ENCODE results near the gene TUBB4B. TPM values are rescaled to one million over a fixed set of nuclear protein-coding genes. Genes with fewer than 3 reads are reported as not detected.

Gene TUBB4B
- total and polyA plus RNA-seq, 2 donors from 2014 or later = 258 to 394 TPM

DNA sequence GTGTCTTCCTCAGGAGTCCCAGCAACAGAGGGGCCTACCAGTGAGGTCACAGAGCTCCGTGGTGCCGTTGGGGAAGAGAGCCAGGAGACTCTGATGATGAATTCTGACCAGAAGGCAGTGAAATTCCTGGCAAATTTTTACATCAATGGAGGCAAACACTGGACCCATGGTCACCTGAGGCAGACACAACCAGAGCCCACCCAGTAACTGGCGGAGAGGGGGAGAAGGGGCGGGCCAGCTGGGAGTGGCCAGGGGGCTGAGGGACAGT is 10.0 kb downstream of the TUBB4B start, which contains the start of gene STPG3:
Gene STPG3, plus strand, starts transcription at position 93 of the 268 bp plus-strand sequence. Its CDS starts 1 bp downstream, at position 94.
- no peak for DNase-seq
- H3K27me3 ChIP-seq (ENCODE audit: control insufficient read depth, insufficient read depth, low read length) = no peaks in the 10 kb centered on the region
- H3K36me3 ChIP-seq (ENCODE audit: control insufficient read depth in 2 of 3, insufficient read depth in 3 of 3, low read length in 3 of 3) = no peaks in the 10 kb centered on the region
- no peak within 1 kb of the TSS for H3K4me3 ChIP-seq (ENCODE audit: low read length in 3 of 3)
- H3K4me1 ChIP-seq (ENCODE audit: control insufficient read depth in 2 of 3, insufficient read depth in 2 of 3, low read depth in 1 of 3, low read length in 3 of 3) = peaks cover 0 to 14% (median 8%) of the 10 kb centered on the region in 3 donors
- H3K9ac ChIP-seq (ENCODE audit: low read length in 3 of 3) = no peak within 1 kb of the TSS
- TF ChIP-seq, protein P1, sequence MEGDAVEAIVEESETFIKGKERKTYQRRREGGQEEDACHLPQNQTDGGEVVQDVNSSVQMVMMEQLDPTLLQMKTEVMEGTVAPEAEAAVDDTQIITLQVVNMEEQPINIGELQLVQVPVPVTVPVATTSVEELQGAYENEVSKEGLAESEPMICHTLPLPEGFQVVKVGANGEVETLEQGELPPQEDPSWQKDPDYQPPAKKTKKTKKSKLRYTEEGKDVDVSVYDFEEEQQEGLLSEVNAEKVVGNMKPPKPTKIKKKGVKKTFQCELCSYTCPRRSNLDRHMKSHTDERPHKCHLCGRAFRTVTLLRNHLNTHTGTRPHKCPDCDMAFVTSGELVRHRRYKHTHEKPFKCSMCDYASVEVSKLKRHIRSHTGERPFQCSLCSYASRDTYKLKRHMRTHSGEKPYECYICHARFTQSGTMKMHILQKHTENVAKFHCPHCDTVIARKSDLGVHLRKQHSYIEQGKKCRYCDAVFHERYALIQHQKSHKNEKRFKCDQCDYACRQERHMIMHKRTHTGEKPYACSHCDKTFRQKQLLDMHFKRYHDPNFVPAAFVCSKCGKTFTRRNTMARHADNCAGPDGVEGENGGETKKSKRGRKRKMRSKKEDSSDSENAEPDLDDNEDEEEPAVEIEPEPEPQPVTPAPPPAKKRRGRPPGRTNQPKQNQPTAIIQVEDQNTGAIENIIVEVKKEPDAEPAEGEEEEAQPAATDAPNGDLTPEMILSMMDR (IDR thresholded peaks at IDR 0.05; ENCODE audit: borderline replicate concordance, extremely low read depth, insufficient read depth) = no peak
- no peak within 1 kb of the TSS for H3K27ac ChIP-seq (ENCODE audit: low read depth in 2 of 2, low read length in 2 of 2)
- H3K9me3 ChIP-seq (ENCODE audit: control insufficient read depth in 2 of 3, insufficient read depth in 1 of 3, low read length in 3 of 3) = no peaks in the 10 kb centered on the region
- intact Hi-C loops (cut with DNase I) = no loop called here
- FAIRE-seq = no peak

DNA sequence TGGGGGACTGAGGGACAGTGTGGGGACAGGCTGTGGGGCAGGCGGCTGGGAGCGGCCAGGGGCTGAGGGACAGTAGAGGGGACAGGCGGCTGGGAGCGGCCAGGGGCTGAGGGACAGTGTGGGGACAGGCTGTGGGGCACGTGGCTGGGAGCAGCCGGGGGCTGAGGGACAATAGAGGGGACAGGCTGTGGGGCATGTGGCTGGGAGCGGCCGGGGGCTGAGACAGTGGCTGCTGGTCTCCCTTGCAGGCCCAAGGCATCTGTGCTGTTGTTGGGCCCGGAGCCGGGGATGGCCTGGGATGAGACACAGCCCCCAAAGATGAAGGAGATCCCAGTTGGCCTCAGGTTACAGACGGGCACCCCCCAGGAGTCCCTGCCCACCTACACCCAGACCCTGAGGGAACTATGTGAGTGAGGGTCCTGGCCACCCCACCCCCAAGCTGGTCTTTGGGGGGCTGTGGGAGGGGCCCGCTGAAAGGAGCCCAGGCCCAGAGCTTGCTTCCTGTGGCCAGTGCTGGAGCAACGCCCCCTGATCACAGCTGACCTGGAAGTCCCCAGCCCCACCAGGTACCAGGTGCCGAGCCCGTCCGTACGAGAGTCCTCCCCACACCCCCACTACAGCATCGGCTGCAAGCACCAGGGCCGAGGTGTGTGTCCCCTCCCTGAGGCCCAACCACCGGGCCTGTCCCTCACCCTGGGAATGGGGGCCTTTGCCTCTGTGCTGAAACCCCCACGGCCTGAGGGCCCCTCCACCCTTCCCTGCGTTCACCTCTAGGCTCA is 10.6 kb downstream of the TUBB4B start:
- Histone ChIP-seq H3K9me3 (ENCODE audit: control insufficient read depth in 2 of 3, insufficient read depth in 1 of 3, low read length in 3 of 3) (no peaks in the 10 kb centered on the region), H3K27ac (ENCODE audit: low read depth in 2 of 2, low read length in 2 of 2) (no peak overlapping the region), H3K4me3 (ENCODE audit: low read length in 3 of 3) (no peak overlapping the region), H3K9ac (ENCODE audit: low read length in 3 of 3) (no peak overlapping the region), H3K4me1 (ENCODE audit: control insufficient read depth in 2 of 3, insufficient read depth in 2 of 3, low read depth in 1 of 3, low read length in 3 of 3) (peaks cover 0 to 19% (median 13%) of the 10 kb centered on the region in 3 donors), H3K27me3 (ENCODE audit: control insufficient read depth, insufficient read depth, low read length) (no peaks in the 10 kb centered on the region), H3K36me3 (ENCODE audit: control insufficient read depth in 2 of 3, insufficient read depth in 3 of 3, low read length in 3 of 3) (peaks cover 0 to 2% (median 0%) of the 10 kb centered on the region in 3 donors)
- FAIRE-seq (no peak), DNase-seq (no peak)
- TF ChIP-seq, protein P1 (IDR thresholded peaks at IDR 0.05; ENCODE audit: borderline replicate concordance, extremely low read depth, insufficient read depth) = no peak
- intact Hi-C loops (cut with DNase I) = no loop called here

DNA sequence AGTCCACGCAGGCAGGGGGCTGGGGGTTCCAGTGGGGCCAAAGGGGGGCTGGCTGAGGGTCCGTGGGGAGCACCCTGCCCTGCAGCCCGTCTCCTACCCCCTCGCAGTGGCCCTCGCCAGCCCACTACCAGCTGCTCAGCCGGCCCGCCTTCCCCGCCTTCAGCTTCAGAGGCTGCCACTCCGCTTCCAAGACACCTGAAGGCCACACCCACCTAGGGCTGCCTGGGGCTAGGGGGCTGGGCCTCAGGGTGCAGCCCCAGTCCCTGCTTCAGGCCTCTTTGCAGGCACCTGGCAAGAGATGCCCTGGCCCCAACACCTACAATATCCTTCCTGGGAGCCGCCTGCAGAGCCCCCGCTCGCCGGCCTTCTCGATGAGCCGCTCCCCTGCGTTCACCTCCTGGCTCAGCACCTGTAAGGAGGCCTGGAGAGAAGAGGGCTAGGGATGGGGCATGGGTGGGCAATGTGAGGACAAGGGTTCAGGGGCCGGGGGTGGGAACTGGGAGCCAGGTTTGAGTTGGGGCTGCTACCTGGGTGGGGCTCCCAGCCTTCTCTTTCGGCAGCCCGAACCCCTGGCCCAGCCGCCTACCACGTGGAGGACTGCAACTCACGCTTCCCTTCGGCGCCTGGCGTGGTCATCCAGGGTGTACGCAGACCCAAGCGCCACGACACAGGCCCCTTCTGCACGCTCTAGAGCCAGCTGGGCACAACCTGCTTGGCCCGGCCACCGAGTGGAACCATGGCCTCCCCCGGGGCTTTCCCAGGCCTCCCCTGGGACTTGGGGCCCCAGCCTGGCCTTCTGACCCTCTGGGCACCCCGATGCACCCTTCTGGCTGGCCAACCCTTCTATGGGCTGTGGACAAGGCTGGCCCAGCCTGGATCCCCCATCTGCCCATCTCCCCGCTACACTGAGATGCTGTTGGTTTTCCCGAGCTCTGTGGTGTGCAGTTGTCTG is 11.7 kb downstream of the TUBB4B start:
- TF ChIP-seq, protein P1 (IDR thresholded peaks at IDR 0.05; ENCODE audit: borderline replicate concordance, extremely low read depth, insufficient read depth) = no peak
- no peak for FAIRE-seq
- no peak overlapping the region for H3K9ac ChIP-seq (ENCODE audit: low read length in 3 of 3)

More for the DNA sequence above, 11.7 kb downstream of the TUBB4B start:
- Histone ChIP-seq H3K36me3 (ENCODE audit: control insufficient read depth in 2 of 3, insufficient read depth in 3 of 3, low read length in 3 of 3) (peaks cover 0 to 6% (median 0%) of the 10 kb centered on the region in 3 donors), H3K4me1 (ENCODE audit: control insufficient read depth in 2 of 3, insufficient read depth in 2 of 3, low read depth in 1 of 3, low read length in 3 of 3) (peaks cover 0 to 22% (median 13%) of the 10 kb centered on the region in 3 donors), H3K4me3 (ENCODE audit: low read length in 3 of 3) (no peak overlapping the region), H3K9me3 (ENCODE audit: control insufficient read depth in 2 of 3, insufficient read depth in 1 of 3, low read length in 3 of 3) (no peaks in the 10 kb centered on the region), H3K27ac (ENCODE audit: low read depth in 2 of 2, low read length in 2 of 2) (no peak overlapping the region), H3K27me3 (ENCODE audit: control insufficient read depth, insufficient read depth, low read length) (no peaks in the 10 kb centered on the region)
- intact Hi-C loops (cut with DNase I) = no loop called here
- peak in 2 of 5 donors; percentile 46 to 51 for DNase-seq

Data from kidney (tissue), 14 donors.